HL-60 (cell line): Measurements from ENCODE around the gene HSPA12A.

Source experiments
- DNase-seq, 2 experiments: peaks; one replicate each; pipeline ENCODE4 v3.0.0-alpha.2; 2010 to 2020; ENCODE audit warnings: low read depth in 1 of 2, low spot score in 1 of 2
- H3K27ac ChIP-seq: fragments of 250-450 bp; sonication (Bioruptor Pico); replicated peaks from 2 replicates; pipeline ENCODE4 v1.5.1; 2020; ENCODE audit warnings: mild to moderate bottlenecking, moderate library complexity
- H3K27me3 ChIP-seq: fragments of 250-450 bp; sonication (Bioruptor Pico); 2 replicates; pipeline ENCODE4 v1.5.1; 2021; ENCODE audit warnings: mild to moderate bottlenecking, moderate library complexity; ENCODE audit not compliant: insufficient read depth, poor library complexity, severe bottlenecking
- H3K4me3 ChIP-seq: replicated peaks from 2 replicates; pipeline ENCODE4 v1.5.1; 2011; ENCODE audit warnings: mild to moderate bottlenecking, control low read depth, low read length; ENCODE audit not compliant: insufficient read depth
- GABPA ChIP-seq: IDR thresholded peaks from 2 replicates; pipeline ENCODE4 v1.6.1; 2012; ENCODE audit warnings: low read depth
- POLR2AphosphoS5 ChIP-seq: IDR thresholded peaks from 2 replicates; pipeline ENCODE4 v1.6.1; 2012; ENCODE audit warnings: low read depth
- SPI1 ChIP-seq: IDR thresholded peaks from 2 replicates; pipeline ENCODE4 v1.6.1; 2012; ENCODE audit warnings: low read depth, mild to moderate bottlenecking, borderline replicate concordance
- TF ChIP-seq, protein P1 (sequence below): IDR thresholded peaks from one replicate; pipeline ENCODE4 v1.5.1; 2011; ENCODE audit warnings: low read length, control low read depth, inconsistent platforms; ENCODE audit not compliant: insufficient read depth
- TF ChIP-seq, protein P2 (sequence below): IDR thresholded peaks from 2 replicates; pipeline ENCODE4 v1.6.1; 2012; ENCODE audit warnings: low read depth; ENCODE audit not compliant: insufficient replicate concordance

The HSPA12A gene

DNA sequence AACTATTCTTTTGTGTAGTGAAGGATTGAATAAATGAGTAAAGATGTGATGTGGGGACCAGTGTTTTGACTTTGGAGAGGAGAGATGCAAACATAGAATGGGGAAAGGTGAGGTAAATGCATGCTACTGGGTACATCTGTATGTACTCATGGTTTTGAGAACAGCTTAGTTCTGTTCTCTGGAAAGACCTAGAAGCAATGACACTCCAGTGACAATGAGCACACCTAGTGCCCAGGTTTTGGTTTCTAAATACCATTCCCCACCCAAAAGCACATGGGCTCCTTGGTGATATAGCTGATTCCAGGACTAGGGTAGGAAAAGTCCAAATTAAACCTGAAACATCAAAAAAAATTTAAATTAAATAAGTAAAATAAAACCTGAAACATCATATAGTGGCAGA is 22.6 kb upstream of the HSPA12A start:
- Histone ChIP-seq H3K27me3 (no peaks in the 10 kb centered on the region), H3K27ac (no peak overlapping the region), H3K4me3 (no peak overlapping the region)
- DNase-seq: no peak
- TF ChIP-seq SPI1 (no peak), GABPA (no peak), POLR2AphosphoS5 (no peak)
- TF ChIP-seq, protein P1, sequence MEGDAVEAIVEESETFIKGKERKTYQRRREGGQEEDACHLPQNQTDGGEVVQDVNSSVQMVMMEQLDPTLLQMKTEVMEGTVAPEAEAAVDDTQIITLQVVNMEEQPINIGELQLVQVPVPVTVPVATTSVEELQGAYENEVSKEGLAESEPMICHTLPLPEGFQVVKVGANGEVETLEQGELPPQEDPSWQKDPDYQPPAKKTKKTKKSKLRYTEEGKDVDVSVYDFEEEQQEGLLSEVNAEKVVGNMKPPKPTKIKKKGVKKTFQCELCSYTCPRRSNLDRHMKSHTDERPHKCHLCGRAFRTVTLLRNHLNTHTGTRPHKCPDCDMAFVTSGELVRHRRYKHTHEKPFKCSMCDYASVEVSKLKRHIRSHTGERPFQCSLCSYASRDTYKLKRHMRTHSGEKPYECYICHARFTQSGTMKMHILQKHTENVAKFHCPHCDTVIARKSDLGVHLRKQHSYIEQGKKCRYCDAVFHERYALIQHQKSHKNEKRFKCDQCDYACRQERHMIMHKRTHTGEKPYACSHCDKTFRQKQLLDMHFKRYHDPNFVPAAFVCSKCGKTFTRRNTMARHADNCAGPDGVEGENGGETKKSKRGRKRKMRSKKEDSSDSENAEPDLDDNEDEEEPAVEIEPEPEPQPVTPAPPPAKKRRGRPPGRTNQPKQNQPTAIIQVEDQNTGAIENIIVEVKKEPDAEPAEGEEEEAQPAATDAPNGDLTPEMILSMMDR: no peak
- TF ChIP-seq, protein P2, sequence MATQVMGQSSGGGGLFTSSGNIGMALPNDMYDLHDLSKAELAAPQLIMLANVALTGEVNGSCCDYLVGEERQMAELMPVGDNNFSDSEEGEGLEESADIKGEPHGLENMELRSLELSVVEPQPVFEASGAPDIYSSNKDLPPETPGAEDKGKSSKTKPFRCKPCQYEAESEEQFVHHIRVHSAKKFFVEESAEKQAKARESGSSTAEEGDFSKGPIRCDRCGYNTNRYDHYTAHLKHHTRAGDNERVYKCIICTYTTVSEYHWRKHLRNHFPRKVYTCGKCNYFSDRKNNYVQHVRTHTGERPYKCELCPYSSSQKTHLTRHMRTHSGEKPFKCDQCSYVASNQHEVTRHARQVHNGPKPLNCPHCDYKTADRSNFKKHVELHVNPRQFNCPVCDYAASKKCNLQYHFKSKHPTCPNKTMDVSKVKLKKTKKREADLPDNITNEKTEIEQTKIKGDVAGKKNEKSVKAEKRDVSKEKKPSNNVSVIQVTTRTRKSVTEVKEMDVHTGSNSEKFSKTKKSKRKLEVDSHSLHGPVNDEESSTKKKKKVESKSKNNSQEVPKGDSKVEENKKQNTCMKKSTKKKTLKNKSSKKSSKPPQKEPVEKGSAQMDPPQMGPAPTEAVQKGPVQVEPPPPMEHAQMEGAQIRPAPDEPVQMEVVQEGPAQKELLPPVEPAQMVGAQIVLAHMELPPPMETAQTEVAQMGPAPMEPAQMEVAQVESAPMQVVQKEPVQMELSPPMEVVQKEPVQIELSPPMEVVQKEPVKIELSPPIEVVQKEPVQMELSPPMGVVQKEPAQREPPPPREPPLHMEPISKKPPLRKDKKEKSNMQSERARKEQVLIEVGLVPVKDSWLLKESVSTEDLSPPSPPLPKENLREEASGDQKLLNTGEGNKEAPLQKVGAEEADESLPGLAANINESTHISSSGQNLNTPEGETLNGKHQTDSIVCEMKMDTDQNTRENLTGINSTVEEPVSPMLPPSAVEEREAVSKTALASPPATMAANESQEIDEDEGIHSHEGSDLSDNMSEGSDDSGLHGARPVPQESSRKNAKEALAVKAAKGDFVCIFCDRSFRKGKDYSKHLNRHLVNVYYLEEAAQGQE: no peak

DNA sequence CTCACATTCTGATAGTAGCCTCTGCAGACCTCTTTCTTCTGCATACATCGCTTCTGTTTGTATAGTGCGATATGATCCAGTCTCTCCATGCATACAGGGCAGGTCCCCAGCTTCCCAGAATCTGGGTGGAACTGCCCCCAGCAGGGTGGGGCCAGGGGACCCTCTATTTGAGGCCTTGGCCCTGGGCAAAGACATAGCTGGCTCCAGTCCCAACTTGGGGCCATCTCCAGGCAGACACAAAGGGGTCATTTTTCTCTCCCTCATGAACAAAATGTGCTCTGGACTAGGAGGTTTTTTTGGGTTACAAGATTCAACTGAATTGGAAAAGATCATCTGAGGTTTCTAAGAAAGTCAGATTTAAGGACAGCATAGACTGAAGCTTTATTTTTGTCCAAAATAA is 21.1 kb upstream of the HSPA12A start:
- Histone ChIP-seq H3K27ac (no peak overlapping the region), H3K4me3 (no peak overlapping the region), H3K27me3 (no peaks in the 10 kb centered on the region)
- no peak for DNase-seq
- no peak for TF ChIP-seq SPI1
- TF ChIP-seq, protein P1: no peak
- TF ChIP-seq GABPA: no peak
- TF ChIP-seq, protein P2: no peak
- TF ChIP-seq POLR2AphosphoS5: no peak

DNA sequence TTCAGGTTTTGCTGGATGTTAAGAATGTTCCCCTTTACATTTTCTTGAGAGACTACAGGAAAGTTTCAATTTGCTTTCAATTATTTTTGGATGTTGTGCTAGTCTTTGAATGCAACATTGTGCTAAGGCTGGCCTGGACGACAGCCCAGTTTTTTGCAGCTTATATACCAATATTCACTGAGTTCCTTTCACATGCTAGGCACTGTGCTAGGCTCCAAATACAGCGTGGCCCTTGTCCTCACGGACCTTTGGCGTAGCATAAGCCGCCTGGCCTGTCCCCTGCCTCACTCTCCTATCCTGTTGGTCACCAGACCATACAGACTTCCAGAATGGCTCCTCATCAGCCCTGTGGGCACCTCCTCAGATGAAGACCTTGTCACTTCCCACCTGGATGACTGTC is 19.5 kb upstream of the HSPA12A start:
- no peaks in the 10 kb centered on the region for H3K27me3 ChIP-seq
- no peak for DNase-seq
- TF ChIP-seq POLR2AphosphoS5: no peak
- TF ChIP-seq, protein P2: no peak
- TF ChIP-seq, protein P1: no peak
- no peak for TF ChIP-seq GABPA
- TF ChIP-seq SPI1: no peak
- no peak overlapping the region for H3K27ac ChIP-seq
- H3K4me3 ChIP-seq: no peak overlapping the region
